ENCODE data around the gene PSMB9. TPM values are rescaled to one million over a fixed set of nuclear protein-coding genes. Genes with fewer than 3 reads are reported as not detected.
A peak's percentile ranks its signal among the peaks of the same experiment; 100 is the strongest.

PSMB9 gene
- total RNA-seq, 4 donors from 2014 or later, result 1.4 to 11.3 (median 6.1) TPM

DNA sequence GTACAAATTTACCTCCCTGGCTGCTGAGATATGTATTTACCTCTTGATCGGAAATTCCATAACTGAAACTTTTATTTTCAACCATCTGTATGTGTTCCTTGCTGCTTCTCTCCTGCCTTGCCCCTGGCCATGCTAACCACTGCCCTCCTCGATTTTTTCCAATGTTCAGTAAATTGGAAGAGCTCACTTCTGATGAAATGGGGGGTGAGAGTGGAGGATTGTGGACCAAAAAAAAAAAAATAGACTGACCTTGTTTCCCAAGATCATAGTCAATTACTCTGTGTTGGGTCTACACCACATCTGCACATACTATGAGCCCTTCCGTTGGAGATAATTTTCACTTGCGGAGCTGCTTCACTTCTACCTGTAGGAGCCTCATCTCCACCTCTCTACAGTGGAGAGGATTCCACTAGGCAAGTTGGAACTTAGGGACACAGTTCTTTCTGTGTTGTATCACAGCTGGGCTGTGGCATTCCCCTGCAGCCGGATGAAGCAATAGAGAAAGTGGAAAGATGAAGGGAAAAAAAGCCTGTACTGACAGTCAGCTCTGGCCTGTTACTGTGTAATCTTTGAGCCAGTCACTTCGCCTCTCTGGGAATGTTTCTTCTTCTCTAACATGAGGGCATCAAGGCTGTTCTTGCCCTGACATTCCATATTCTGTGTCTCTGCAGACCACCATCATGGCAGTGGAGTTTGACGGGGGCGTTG lies 1.6 kb downstream of the PSMB9 start:
- in situ Hi-C loops (cut with MboI; ENCODE audit: low sequenced_read_pairs in 4 of 4) (no loop called here), intact Hi-C loops (cut with DNase I; ENCODE audit: low total_unique reads) (no loop called here)
- H3K36me3 ChIP-seq, result peaks cover 0 to 5% of the 10 kb centered on the region in 2 donors
- no peak for TF ChIP-seq POLR2A (IDR thresholded peaks at IDR 0.05)
- TF ChIP-seq, protein P1, sequence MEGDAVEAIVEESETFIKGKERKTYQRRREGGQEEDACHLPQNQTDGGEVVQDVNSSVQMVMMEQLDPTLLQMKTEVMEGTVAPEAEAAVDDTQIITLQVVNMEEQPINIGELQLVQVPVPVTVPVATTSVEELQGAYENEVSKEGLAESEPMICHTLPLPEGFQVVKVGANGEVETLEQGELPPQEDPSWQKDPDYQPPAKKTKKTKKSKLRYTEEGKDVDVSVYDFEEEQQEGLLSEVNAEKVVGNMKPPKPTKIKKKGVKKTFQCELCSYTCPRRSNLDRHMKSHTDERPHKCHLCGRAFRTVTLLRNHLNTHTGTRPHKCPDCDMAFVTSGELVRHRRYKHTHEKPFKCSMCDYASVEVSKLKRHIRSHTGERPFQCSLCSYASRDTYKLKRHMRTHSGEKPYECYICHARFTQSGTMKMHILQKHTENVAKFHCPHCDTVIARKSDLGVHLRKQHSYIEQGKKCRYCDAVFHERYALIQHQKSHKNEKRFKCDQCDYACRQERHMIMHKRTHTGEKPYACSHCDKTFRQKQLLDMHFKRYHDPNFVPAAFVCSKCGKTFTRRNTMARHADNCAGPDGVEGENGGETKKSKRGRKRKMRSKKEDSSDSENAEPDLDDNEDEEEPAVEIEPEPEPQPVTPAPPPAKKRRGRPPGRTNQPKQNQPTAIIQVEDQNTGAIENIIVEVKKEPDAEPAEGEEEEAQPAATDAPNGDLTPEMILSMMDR (IDR thresholded peaks at IDR 0.05 in 4 of 5, conservative IDR thresholded peaks at IDR 0.05 in 1 of 5), result no peak
- DNase-seq, result no peak
- no peak for ATAC-seq
- H3K27ac ChIP-seq, result peak overlapping the region; percentile 98 to 99 (median 99)
- peaks cover 12 to 19% of the 10 kb centered on the region in 2 donors for H3K4me1 ChIP-seq
- no peaks in the 10 kb centered on the region for H3K9me3 ChIP-seq
- no peaks in the 10 kb centered on the region for H3K27me3 ChIP-seq
- H3K4me3 ChIP-seq, result peak overlapping the region in 1 of 4 donors; percentile 99

DNA sequence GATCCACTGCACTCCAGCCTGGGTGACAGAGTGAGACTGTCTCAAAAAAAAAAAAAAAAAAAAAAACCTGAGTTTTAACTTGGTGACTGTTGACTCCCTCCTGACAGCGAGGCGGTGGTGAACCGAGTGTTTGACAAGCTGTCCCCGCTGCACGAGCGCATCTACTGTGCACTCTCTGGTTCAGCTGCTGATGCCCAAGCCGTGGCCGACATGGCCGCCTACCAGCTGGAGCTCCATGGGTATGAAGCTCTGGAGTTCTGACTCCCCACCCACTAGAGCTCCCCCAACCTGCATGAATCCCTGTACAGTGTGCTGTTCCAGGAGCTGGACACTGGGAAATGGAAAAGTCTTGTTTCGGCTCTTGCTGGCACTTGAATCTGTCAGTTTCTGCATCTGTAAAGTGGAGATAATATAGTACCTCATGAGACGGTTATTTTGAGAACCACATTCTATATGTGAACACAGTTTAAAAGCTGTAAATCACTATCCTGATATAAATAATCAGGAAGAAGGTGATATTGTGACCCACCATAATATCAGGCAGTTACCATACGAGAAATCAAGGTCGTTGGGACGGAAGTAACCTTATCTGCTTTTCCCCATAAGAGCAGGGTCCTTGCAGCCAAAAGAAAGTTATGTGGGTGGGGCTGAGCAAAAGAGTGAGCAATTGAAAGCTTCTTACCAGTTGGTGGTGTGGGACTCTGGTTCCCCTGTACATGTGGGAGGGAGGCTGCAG lies 3.3 kb downstream of the PSMB9 start:
- H3K27me3 ChIP-seq, result no peaks in the 10 kb centered on the region
- no peak overlapping the region for H3K27ac ChIP-seq
- no peak for TF ChIP-seq POLR2A (IDR thresholded peaks at IDR 0.05)
- TF ChIP-seq, protein P1 (IDR thresholded peaks at IDR 0.05 in 4 of 5, conservative IDR thresholded peaks at IDR 0.05 in 1 of 5), result no peak
- DNase-seq (no peak), ATAC-seq (no peak)
- intact Hi-C loops (cut with DNase I; ENCODE audit: low total_unique reads), result no loop called here
- no peaks in the 10 kb centered on the region for H3K9me3 ChIP-seq
- in situ Hi-C loops (cut with MboI; ENCODE audit: low sequenced_read_pairs in 4 of 4), result no loop called here
- H3K4me3 ChIP-seq, result no peak overlapping the region
- H3K4me1 ChIP-seq, result peaks cover 8 to 13% of the 10 kb centered on the region in 2 donors
- no peaks in the 10 kb centered on the region for H3K36me3 ChIP-seq

DNA sequence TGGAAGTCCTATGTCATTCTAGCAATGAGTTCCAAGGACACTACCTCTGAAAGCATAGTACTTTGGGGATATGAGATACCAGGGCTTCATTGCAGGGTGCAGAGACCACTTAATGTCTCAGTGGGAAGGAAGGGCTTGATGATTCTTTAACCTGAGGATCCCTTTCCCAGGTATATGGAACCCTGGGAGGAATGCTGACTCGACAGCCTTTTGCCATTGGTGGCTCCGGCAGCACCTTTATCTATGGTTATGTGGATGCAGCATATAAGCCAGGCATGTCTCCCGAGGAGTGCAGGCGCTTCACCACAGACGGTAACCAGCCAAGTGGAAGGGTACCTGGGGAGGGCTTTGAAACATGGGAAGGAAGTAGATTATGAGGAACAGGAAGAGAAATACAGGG lies 4.2 kb downstream of the PSMB9 start:
- Histone ChIP-seq H3K27ac (no peak overlapping the region), H3K27me3 (no peaks in the 10 kb centered on the region), H3K4me1 (peaks cover 8 to 10% of the 10 kb centered on the region in 2 donors), H3K4me3 (no peak overlapping the region), H3K9me3 (no peaks in the 10 kb centered on the region), H3K36me3 (no peaks in the 10 kb centered on the region)
- ATAC-seq, result no peak
- in situ Hi-C loops (cut with MboI; ENCODE audit: low sequenced_read_pairs in 4 of 4) (no loop called here), intact Hi-C loops (cut with DNase I; ENCODE audit: low total_unique reads) (no loop called here)
- TF ChIP-seq, protein P1 (IDR thresholded peaks at IDR 0.05 in 4 of 5, conservative IDR thresholded peaks at IDR 0.05 in 1 of 5), result no peak
- TF ChIP-seq POLR2A (IDR thresholded peaks at IDR 0.05), result no peak
- no peak for DNase-seq

DNA sequence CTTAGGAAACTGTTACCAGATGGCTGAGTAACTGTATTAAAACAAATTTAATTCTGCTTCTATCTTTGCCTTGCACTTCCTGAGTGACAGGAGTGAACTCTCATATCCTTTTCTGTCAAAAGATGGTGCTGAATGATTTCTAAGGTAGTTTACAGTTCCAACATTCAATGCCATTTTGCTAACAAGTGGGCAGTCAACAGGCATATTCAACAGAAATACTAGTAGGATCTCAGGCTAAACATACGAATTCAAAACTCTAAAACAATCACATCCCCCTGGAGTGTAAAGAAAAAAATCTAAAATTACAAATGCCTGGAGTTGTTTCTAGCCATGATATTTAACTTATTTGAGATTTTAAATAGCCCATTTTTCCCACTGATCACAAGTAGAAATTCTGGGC lies 6.7 kb downstream of the PSMB9 start:
- H3K9me3 ChIP-seq, result no peaks in the 10 kb centered on the region
- no peak for ATAC-seq
- in situ Hi-C loops (cut with MboI; ENCODE audit: low sequenced_read_pairs in 4 of 4), result no loop called here

More for the DNA sequence above, 6.7 kb downstream of the PSMB9 start:
- no peak overlapping the region for H3K27ac ChIP-seq
- intact Hi-C loops (cut with DNase I; ENCODE audit: low total_unique reads), result no loop called here
- H3K27me3 ChIP-seq, result no peaks in the 10 kb centered on the region
- no peak for TF ChIP-seq POLR2A (IDR thresholded peaks at IDR 0.05)
- TF ChIP-seq, protein P1 (IDR thresholded peaks at IDR 0.05 in 4 of 5, conservative IDR thresholded peaks at IDR 0.05 in 1 of 5), result no peak
- H3K4me3 ChIP-seq, result no peak overlapping the region
- peaks cover 0 to 3% of the 10 kb centered on the region in 2 donors for H3K4me1 ChIP-seq
- no peak for DNase-seq
- H3K36me3 ChIP-seq, result no peaks in the 10 kb centered on the region
